ENCODE data around the gene SLIT3.

The SLIT3 gene

GRCh38 chr5:169022718-169023117 lies 278.2 kb downstream of the SLIT3 start:
- Histone ChIP-seq H3K4me3 (IDR thresholded peaks at IDR 0.05; ENCODE audit: insufficient read depth, low read depth, low read length) (no peak overlapping the region), H3K27me3 (ENCODE audit: insufficient read depth, low read depth) (no peaks in the 10 kb centered on the region), H3K79me2 (ENCODE audit: insufficient read depth, low read depth) (no peaks in the 10 kb centered on the region), H3K9ac (no peak overlapping the region), H2AFZ (ENCODE audit: low read depth) (no peak overlapping the region), H3K4me2 (no peak overlapping the region), H4K20me1 (ENCODE audit: insufficient read depth) (no peaks in the 10 kb centered on the region), H3K36me3 (ENCODE audit: insufficient read depth) (no peaks in the 10 kb centered on the region), H3K27ac (no peak overlapping the region), H3K4me1 (ENCODE audit: low read depth, poor library complexity, severe bottlenecking) (no peaks in the 10 kb centered on the region)
- TF ChIP-seq, protein P1, sequence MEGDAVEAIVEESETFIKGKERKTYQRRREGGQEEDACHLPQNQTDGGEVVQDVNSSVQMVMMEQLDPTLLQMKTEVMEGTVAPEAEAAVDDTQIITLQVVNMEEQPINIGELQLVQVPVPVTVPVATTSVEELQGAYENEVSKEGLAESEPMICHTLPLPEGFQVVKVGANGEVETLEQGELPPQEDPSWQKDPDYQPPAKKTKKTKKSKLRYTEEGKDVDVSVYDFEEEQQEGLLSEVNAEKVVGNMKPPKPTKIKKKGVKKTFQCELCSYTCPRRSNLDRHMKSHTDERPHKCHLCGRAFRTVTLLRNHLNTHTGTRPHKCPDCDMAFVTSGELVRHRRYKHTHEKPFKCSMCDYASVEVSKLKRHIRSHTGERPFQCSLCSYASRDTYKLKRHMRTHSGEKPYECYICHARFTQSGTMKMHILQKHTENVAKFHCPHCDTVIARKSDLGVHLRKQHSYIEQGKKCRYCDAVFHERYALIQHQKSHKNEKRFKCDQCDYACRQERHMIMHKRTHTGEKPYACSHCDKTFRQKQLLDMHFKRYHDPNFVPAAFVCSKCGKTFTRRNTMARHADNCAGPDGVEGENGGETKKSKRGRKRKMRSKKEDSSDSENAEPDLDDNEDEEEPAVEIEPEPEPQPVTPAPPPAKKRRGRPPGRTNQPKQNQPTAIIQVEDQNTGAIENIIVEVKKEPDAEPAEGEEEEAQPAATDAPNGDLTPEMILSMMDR (conservative IDR thresholded peaks at IDR 0.05; ENCODE audit: low read depth, low read length): no peak

GRCh38 chr5:169020102-169020501 lies 280.8 kb downstream of the SLIT3 start:
- TF ChIP-seq, protein P1 (conservative IDR thresholded peaks at IDR 0.05; ENCODE audit: low read depth, low read length): no peak
- H3K36me3 ChIP-seq (ENCODE audit: insufficient read depth): no peaks in the 10 kb centered on the region
- H3K79me2 ChIP-seq (ENCODE audit: insufficient read depth, low read depth): no peaks in the 10 kb centered on the region
- H3K4me2 ChIP-seq: no peak overlapping the region
- H2AFZ ChIP-seq (ENCODE audit: low read depth): no peak overlapping the region
- no peaks in the 10 kb centered on the region for H3K27me3 ChIP-seq (ENCODE audit: insufficient read depth, low read depth)
- no peak overlapping the region for H3K27ac ChIP-seq
- no peak overlapping the region for H3K4me3 ChIP-seq (IDR thresholded peaks at IDR 0.05; ENCODE audit: insufficient read depth, low read depth, low read length)
- peaks cover 1% of the 10 kb centered on the region for H3K4me1 ChIP-seq (ENCODE audit: low read depth, poor library complexity, severe bottlenecking)
- H3K9ac ChIP-seq: no peak overlapping the region
- no peaks in the 10 kb centered on the region for H4K20me1 ChIP-seq (ENCODE audit: insufficient read depth)

GRCh38 chr5:169018925-169019324 lies 282.0 kb downstream of the SLIT3 start:
- Histone ChIP-seq H3K4me2 (no peak overlapping the region), H3K27me3 (ENCODE audit: insufficient read depth, low read depth) (no peaks in the 10 kb centered on the region), H4K20me1 (ENCODE audit: insufficient read depth) (no peaks in the 10 kb centered on the region), H3K27ac (no peak overlapping the region), H3K36me3 (ENCODE audit: insufficient read depth) (no peaks in the 10 kb centered on the region), H3K79me2 (ENCODE audit: insufficient read depth, low read depth) (no peaks in the 10 kb centered on the region), H2AFZ (ENCODE audit: low read depth) (no peak overlapping the region), H3K9ac (no peak overlapping the region), H3K4me3 (IDR thresholded peaks at IDR 0.05; ENCODE audit: insufficient read depth, low read depth, low read length) (no peak overlapping the region), H3K4me1 (ENCODE audit: low read depth, poor library complexity, severe bottlenecking) (peaks cover 13% of the 10 kb centered on the region)
- TF ChIP-seq, protein P1 (conservative IDR thresholded peaks at IDR 0.05; ENCODE audit: low read depth, low read length): no peak

DNA sequence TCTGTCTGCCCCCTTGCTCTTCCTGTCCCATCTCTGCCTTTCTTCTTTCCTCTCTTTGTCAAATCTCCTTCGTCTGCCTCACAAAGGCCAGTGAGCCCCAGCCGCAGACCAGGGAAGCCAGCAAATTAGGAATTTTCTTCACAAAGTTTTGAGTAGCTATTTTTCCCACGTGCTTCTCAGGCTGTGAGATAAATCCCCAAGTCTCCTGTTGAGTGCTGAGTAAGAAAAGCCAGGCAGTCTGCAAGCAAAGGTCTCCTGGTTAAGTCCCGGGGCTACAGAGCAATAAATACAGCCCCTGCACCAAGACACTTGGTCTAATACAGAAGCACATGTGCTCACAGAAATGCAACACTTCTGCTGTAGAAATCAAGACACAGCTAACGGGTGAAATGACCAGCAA lies 284.9 kb downstream of the SLIT3 start:
- Histone ChIP-seq H3K79me2 (ENCODE audit: insufficient read depth, low read depth) (no peaks in the 10 kb centered on the region), H3K27me3 (ENCODE audit: insufficient read depth, low read depth) (no peaks in the 10 kb centered on the region)
- TF ChIP-seq, protein P1 (conservative IDR thresholded peaks at IDR 0.05; ENCODE audit: low read depth, low read length): no peak

More for the DNA sequence above, 284.9 kb downstream of the SLIT3 start:
- Histone ChIP-seq H3K4me3 (IDR thresholded peaks at IDR 0.05; ENCODE audit: insufficient read depth, low read depth, low read length) (no peak overlapping the region), H3K36me3 (ENCODE audit: insufficient read depth) (no peaks in the 10 kb centered on the region), H3K9ac (no peak overlapping the region), H2AFZ (ENCODE audit: low read depth) (no peak overlapping the region), H3K4me1 (ENCODE audit: low read depth, poor library complexity, severe bottlenecking) (peaks cover 25% of the 10 kb centered on the region), H3K4me2 (no peak overlapping the region), H3K27ac (no peak overlapping the region), H4K20me1 (ENCODE audit: insufficient read depth) (no peaks in the 10 kb centered on the region)
